Testis (tissue), 3 donors: Measurements from ENCODE around the gene HNF1B. TPM values are rescaled to one million over a fixed set of nuclear protein-coding genes. Genes with fewer than 3 reads are reported as not detected.

Experiments used
- DNase-seq: peaks from one replicate; pipeline ENCODE4 v3.0.0-alpha.2; 2019
- H3K27ac ChIP-seq, 2 donors: fragments of 200-600 bp; sonication (generic); one replicate each; pipeline ENCODE4 v1.5.1; 2019
- H3K27me3 ChIP-seq: fragments of 200-600 bp; sonication (generic); one replicate; pipeline ENCODE4 v1.5.1; 2019
- H3K36me3 ChIP-seq: fragments of 200-600 bp; sonication (generic); one replicate; pipeline ENCODE4 v1.5.1; 2017; ENCODE audit warnings: low read depth; ENCODE audit errors: missing control alignments
- H3K4me1 ChIP-seq: fragments of 200-600 bp; sonication (generic); one replicate; pipeline ENCODE4 v1.5.1; 2019
- H3K4me3 ChIP-seq, 2 donors: fragments of 200-600 bp; sonication (generic); one replicate each; pipeline ENCODE4 v1.5.1; 2017 to 2019
- H3K9me3 ChIP-seq: fragments of 200-600 bp; sonication (generic); one replicate; pipeline ENCODE4 v1.5.1; 2017
- CTCF ChIP-seq, 3 experiments: fragments of 450-650 bp in 2 of 3; fragments of 200-600 bp in 1 of 3; sonication (generic) in 1 of 3; IDR thresholded peaks; one replicate each; pipeline ENCODE4 v1.5.1; 2016 to 2019; ENCODE audit warnings: antibody characterized with exemption in 3 of 3, mild to moderate bottlenecking in 2 of 3, moderate library complexity in 1 of 3
- POLR2A ChIP-seq: fragments of 450-650 bp; IDR thresholded peaks from one replicate; pipeline ENCODE4 v1.6.1; 2017; ENCODE audit warnings: antibody characterized with exemption, mild to moderate bottlenecking, moderate library complexity
- WGBS, 2 donors: methylation state at CpG; one replicate each; pipeline ENCODE4 v1.1.5; 2018; 5-methylcytosine and 5-hydroxymethylcytosine counted together
- intact Hi-C: fragments of 100-400 bp; cut with DNase I; formaldehyde crosslinking; loops from one replicate; pipeline ENCODE4 v1.15.1; 2023; ENCODE audit warnings: low total_unique reads
- polyA plus RNA-seq: library from polyadenylated mRNA; stranded (reverse); fragments of 350-450 nt; fragmentation: Illumina TruSeq; extraction: RNeasy Lipid Tissue Mini Kit (QIAGEN cat#74804); gene quantifications from one replicate; pipeline ENCODE4 v1.2.3, GENCODE V29; 2014; ENCODE audit warnings: low read depth, low replicate concordance; ENCODE audit not compliant: insufficient read depth
- total RNA-seq, 2 donors: library from RNA; depleted of rRNA; stranded (reverse); fragments of >200 nt; gene quantifications; one replicate each; pipeline ENCODE4 v1.2.3, GENCODE V29; 2016

Gene HNF1B
- total and polyA plus RNA-seq, 3 donors from 2014 or later, result 2.9 to 6.3 (median 3.2) TPM

- no peak overlapping the region for H3K4me3 ChIP-seq
- no peaks in the 10 kb centered on the region for H3K9me3 ChIP-seq
- no peak overlapping the region for H3K27ac ChIP-seq
- no peak for DNase-seq
- no peaks in the 10 kb centered on the region for H3K4me1 ChIP-seq
- 77 to 85% methylated on average over 1 of the region's 1 CpG for WGBS, 2 donors
- TF ChIP-seq POLR2A (no peak), CTCF (IDR thresholded peaks at IDR 0.05) (no peak)
- H3K27me3 ChIP-seq, result no peaks in the 10 kb centered on the region
- H3K36me3 ChIP-seq, result no peaks in the 10 kb centered on the region
- intact Hi-C loops, result no loop called here
These were observed 87.7 kb downstream of the HNF1B start for GRCh38 chr17:37657202-37657601.

- DNase-seq, result no peak
- intact Hi-C loops, result no loop called here
- Histone ChIP-seq H3K4me3 (no peak overlapping the region), H3K27me3 (no peaks in the 10 kb centered on the region), H3K4me1 (no peaks in the 10 kb centered on the region), H3K27ac (no peak overlapping the region), H3K36me3 (no peaks in the 10 kb centered on the region), H3K9me3 (no peaks in the 10 kb centered on the region)
- WGBS, 2 donors, result 70 to 74% methylated on average over 2 of the region's 2 CpGs
- TF ChIP-seq POLR2A (no peak), CTCF (IDR thresholded peaks at IDR 0.05) (no peak)
These were observed 93.0 kb downstream of the HNF1B start for GRCh38 chr17:37651849-37652248.

GRCh38 chr17:37650419-37651003 is 94.3 kb downstream of the HNF1B start:
- TF ChIP-seq POLR2A, result no peak
- no peak for TF ChIP-seq CTCF (IDR thresholded peaks at IDR 0.05)
- 62 to 67% methylated on average over 6 of the region's 6 CpGs for WGBS, 2 donors
- Histone ChIP-seq H3K4me3 (no peak overlapping the region), H3K27me3 (no peaks in the 10 kb centered on the region), H3K36me3 (no peaks in the 10 kb centered on the region), H3K27ac (no peak overlapping the region), H3K4me1 (no peaks in the 10 kb centered on the region), H3K9me3 (no peaks in the 10 kb centered on the region)
- peak; percentile 56 for DNase-seq
- intact Hi-C loops, result no loop called here

- no peaks in the 10 kb centered on the region for H3K27me3 ChIP-seq
- no peaks in the 10 kb centered on the region for H3K4me1 ChIP-seq
- no peak overlapping the region for H3K27ac ChIP-seq
- no peak for DNase-seq
- H3K36me3 ChIP-seq, result no peaks in the 10 kb centered on the region
- intact Hi-C loops, result no loop called here
- no peaks in the 10 kb centered on the region for H3K9me3 ChIP-seq
- 72 to 74% methylated on average over 2 of the region's 2 CpGs for WGBS, 2 donors
- TF ChIP-seq CTCF (IDR thresholded peaks at IDR 0.05), result no peak
- no peak for TF ChIP-seq POLR2A
- H3K4me3 ChIP-seq, result no peak overlapping the region
These were observed 96.3 kb downstream of the HNF1B start for GRCh38 chr17:37648555-37648954.

- no peaks in the 10 kb centered on the region for H3K9me3 ChIP-seq
- 86 to 87% methylated on average over 1 of the region's 1 CpG for WGBS, 2 donors
- intact Hi-C loops, result no loop called here
- H3K27ac ChIP-seq, result no peak overlapping the region
- no peak for DNase-seq
- no peak for TF ChIP-seq CTCF (IDR thresholded peaks at IDR 0.05)
- no peak for TF ChIP-seq POLR2A
- H3K4me3 ChIP-seq, result no peak overlapping the region
- no peaks in the 10 kb centered on the region for H3K36me3 ChIP-seq
- H3K4me1 ChIP-seq, result no peaks in the 10 kb centered on the region
- H3K27me3 ChIP-seq, result no peaks in the 10 kb centered on the region
These were observed 97.0 kb downstream of the HNF1B start for GRCh38 chr17:37647856-37648255.
